ENCODE results near the gene SLC7A6OS.

Gene SLC7A6OS

GRCh38 chr16:68253721-68254120, 57.0 kb downstream of the SLC7A6OS start:
- no peak for DNase-seq (ENCODE audit: low spot score)

GRCh38 chr16:68252383-68252782, 58.4 kb downstream of the SLC7A6OS start:
- DNase-seq (ENCODE audit: low spot score): no peak

DNA sequence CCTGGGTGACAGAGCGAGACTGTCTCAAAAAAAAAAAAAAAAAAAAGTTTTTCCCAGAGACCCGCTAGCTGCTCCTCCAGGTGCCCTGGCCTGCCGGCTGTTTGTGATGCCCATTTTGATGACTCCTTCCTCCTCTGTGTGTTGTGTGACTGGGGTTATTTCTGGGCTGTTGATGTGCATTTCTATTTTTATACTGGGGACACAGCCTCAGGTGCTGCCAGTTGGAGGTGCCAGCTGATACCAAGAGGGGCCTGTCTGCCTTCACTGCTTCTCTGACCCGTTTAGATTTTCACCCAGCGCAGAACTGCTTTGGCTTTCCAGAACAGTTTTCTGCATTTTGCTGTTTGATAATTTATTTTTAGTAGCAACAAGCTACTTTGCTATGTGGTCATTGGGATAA, 58.9 kb downstream of the SLC7A6OS start:
- DNase-seq (ENCODE audit: low spot score): no peak

- no peak for DNase-seq (ENCODE audit: low spot score)
These were observed 59.8 kb downstream of the SLC7A6OS start for GRCh38 chr16:68250951-68251350.

DNA sequence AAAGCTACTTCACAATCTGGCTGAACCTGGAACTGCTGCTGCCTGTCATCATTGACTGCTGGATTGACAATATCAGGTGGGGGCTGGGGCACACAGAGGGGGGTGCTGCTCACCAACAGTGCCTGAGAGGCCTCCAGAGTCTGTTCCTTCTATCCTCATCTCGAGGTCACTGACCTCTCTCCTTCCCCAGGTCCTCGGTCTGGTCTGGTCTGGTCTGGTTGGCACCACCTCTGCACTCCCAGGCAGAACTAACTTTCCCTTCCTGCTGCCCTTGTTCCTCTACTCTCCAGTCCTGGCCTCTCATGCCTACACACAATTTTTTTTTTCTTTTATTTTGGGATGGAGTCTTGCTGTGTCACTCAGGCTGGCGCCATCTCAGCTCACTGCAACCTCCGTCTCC, 61.4 kb downstream of the SLC7A6OS start:
- DNase-seq (ENCODE audit: low spot score): no peak

Measured in kidney capillary endothelial cell (primary cell).